ENCODE data around the gene SNX3.

- TF ChIP-seq, protein P1, sequence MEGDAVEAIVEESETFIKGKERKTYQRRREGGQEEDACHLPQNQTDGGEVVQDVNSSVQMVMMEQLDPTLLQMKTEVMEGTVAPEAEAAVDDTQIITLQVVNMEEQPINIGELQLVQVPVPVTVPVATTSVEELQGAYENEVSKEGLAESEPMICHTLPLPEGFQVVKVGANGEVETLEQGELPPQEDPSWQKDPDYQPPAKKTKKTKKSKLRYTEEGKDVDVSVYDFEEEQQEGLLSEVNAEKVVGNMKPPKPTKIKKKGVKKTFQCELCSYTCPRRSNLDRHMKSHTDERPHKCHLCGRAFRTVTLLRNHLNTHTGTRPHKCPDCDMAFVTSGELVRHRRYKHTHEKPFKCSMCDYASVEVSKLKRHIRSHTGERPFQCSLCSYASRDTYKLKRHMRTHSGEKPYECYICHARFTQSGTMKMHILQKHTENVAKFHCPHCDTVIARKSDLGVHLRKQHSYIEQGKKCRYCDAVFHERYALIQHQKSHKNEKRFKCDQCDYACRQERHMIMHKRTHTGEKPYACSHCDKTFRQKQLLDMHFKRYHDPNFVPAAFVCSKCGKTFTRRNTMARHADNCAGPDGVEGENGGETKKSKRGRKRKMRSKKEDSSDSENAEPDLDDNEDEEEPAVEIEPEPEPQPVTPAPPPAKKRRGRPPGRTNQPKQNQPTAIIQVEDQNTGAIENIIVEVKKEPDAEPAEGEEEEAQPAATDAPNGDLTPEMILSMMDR (conservative IDR thresholded peaks at IDR 0.05; ENCODE audit: low read depth, low read length): no peak
- TF ChIP-seq EZH2 (IDR thresholded peaks at IDR 0.05; ENCODE audit: low read length, unreplicated experiment): no peak
- TF ChIP-seq EZH2phosphoT487 (IDR thresholded peaks at IDR 0.05; ENCODE audit: borderline replicate concordance, low read length): no peak
Measured at GRCh38 chr6:108207013-108207412, 53.8 kb downstream of the SNX3 start.
